ENCODE measurements around the gene FLNB. TPM values are rescaled to one million over a fixed set of nuclear protein-coding genes. Genes with fewer than 3 reads are reported as not detected.

Gene FLNB
- total and polyA plus RNA-seq, 9 of the 15 experiments (the other 6 are each of a cell fraction or from before 2014, with no cell fraction given), result 9.4 to 48.1 (median 25.6) TPM

DNA sequence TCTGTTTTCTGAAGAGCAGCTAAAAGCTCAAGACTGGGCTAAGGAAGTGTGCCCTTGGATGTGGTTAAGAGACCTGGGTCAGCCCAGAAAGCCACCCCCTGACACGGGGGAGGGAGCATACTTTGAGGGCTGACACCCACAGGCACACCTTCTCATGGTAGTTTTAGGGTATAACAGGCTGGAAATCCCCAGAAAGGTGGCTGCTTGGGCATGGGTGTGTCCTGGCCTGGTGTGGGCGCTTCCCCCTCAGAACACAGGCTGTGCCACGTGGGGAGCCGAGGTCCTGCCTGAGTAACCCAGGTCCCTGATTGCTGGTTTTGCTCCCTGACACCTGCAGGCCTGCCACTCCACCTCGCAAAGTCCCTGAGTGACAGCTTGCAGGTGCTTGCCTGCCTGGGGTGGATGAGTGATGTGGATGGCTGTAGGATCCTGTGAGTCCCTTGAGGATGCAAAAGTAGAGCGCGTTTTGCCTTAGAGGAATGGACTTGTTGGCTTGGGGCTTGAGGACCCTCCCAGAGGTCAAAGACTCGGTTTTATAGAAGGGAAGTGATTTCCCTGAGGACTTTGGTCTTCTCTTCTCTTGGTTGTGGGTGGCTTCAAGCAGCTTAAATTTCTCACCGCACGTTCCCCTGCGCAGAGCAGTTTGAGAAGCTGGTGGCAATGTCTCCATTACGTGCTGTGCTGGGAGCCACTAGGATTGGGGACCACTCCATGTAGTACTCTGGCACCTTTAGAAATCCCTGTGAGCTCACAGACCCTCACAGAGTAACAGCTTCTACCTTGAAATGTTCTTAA, 108.1 kb downstream of the FLNB start:
- Histone ChIP-seq H3K79me2 (ENCODE audit: control insufficient read depth, insufficient read depth, low read length) (no peaks in the 10 kb centered on the region), H3K9me1 (ENCODE audit: control insufficient read depth, insufficient read depth, low read length) (no peaks in the 10 kb centered on the region), H3K9ac (ENCODE audit: insufficient read depth in 1 of 2, low read depth in 2 of 2, low read length in 2 of 2) (no peak overlapping the region), H3K36me3 (ENCODE audit: control insufficient read depth, insufficient read depth, low read length) (peaks cover 61% of the 10 kb centered on the region; the same call in 2 of the 3 replicates), H3K27me3 (ENCODE audit: control insufficient read depth in 2 of 2, insufficient read depth in 2 of 2, low read length in 2 of 2) (no peaks in the 10 kb centered on the region), H3K4me3 (no peak overlapping the region), H2AFZ (ENCODE audit: low read depth, low read length) (no peak overlapping the region), H3K9me3 (replicated peaks; ENCODE audit: control insufficient read depth, insufficient read depth, low read depth, low read length) (no peaks in the 10 kb centered on the region), H3K4me2 (ENCODE audit: insufficient read depth, low read length) (no peak overlapping the region), H4K20me1 (replicated peaks; ENCODE audit: control insufficient read depth, insufficient read depth, low read length) (no peaks in the 10 kb centered on the region), H3K27ac (ENCODE audit: extremely low read depth, low read depth, low read length) (no peak overlapping the region), H3K4me1 (replicated peaks in 1 of 2; ENCODE audit: control insufficient read depth in 2 of 2, insufficient read depth in 2 of 2, low read length in 2 of 2) (no peaks in the 10 kb centered on the region; a peak in 1 of 5 replicates)
- ChIA-PET POLR2A (no interaction called here), CTCF (ENCODE audit: low intra/inter-chr PET ratio) (no interaction called here)
- BruUV-seq (replicated peaks), result no TSS peak
- WGBS (ENCODE audit: insufficient coverage, low coverage, missing lambda C conversion rate), result 82% methylated on average over 11 of the region's 12 CpGs
- intact Hi-C loops (cut with micrococcal nuclease), result no loop called here
- DNase-seq (ENCODE audit: extremely low read depth in 1 of 4, low spot score in 3 of 4) (no peak), ATAC-seq (no peak), FAIRE-seq (no peak)
- in situ Hi-C loops (cut with MboI), result no loop called here
- TF ChIP-seq ZNF280A (IDR thresholded peaks at IDR 0.05; ENCODE audit: low read depth, partially characterized antibody), result no peak
- no peak for TF ChIP-seq FOXA3 (CRISPR knock-in tag; conservative IDR thresholded peaks at IDR 0.05 in 1 of 2, IDR thresholded peaks at IDR 0.05 in 1 of 2)
- TF ChIP-seq ASH1L (IDR thresholded peaks at IDR 0.05; ENCODE audit: borderline replicate concordance, low read depth, partially characterized antibody), result no peak

All from K562 (cell line).